Endodermal cell (in vitro differentiated cells): ENCODE data around the gene MDH2. TPM values are rescaled to one million over a fixed set of nuclear protein-coding genes. Genes with fewer than 3 reads are reported as not detected.
"Not testable (repeated sequence)": the region's sequence is repeated elsewhere in the genome, so short reads cannot be mapped to it uniquely, and the experiment has no call there.

ENCODE experiments used
- DNase-seq: peaks from one replicate; pipeline ENCODE4 v3.0.0-alpha.2; 2017
- H3K27ac ChIP-seq: 2 replicates; pipeline ENCODE4 v1.5.1; 2013; ENCODE audit warnings: mild to moderate bottlenecking, low read depth, low read length, moderate library complexity
- H3K27me3 ChIP-seq: 2 replicates; pipeline ENCODE4 v1.6.1; 2013; ENCODE audit warnings: mild to moderate bottlenecking, low read length, moderate library complexity; ENCODE audit not compliant: insufficient read depth, control insufficient read depth, poor library complexity, severe bottlenecking
- H3K36me3 ChIP-seq: 2 replicates; pipeline ENCODE4 v1.7.0; 2013; ENCODE audit warnings: mild to moderate bottlenecking, low read length, moderate library complexity; ENCODE audit not compliant: control insufficient read depth, insufficient read depth
- H3K4me1 ChIP-seq: one replicate; pipeline ENCODE4 v1.7.0; 2013; ENCODE audit warnings: low read length; ENCODE audit not compliant: control insufficient read depth, insufficient read depth
- H3K4me3 ChIP-seq: 2 replicates; pipeline ENCODE4 v1.5.1; 2013; ENCODE audit warnings: mild to moderate bottlenecking, low read length, moderate library complexity
- H3K9ac ChIP-seq: 2 replicates; pipeline ENCODE4 v1.6.1; 2013; ENCODE audit warnings: mild to moderate bottlenecking, low read length, moderate library complexity; ENCODE audit not compliant: poor library complexity, severe bottlenecking; ENCODE audit errors: extremely low read depth
- H3K9me3 ChIP-seq: 2 replicates; pipeline ENCODE4 v1.6.1; 2013; ENCODE audit warnings: mild to moderate bottlenecking, low read length, moderate library complexity; ENCODE audit not compliant: control insufficient read depth
- H3K27ac Mint-ChIP-seq: 2 replicates; pipeline ENCODE4 v1.8.0; 2020; ENCODE audit warnings: mixed read lengths
- H3K27me3 Mint-ChIP-seq: 2 replicates; pipeline ENCODE4 v1.8.0; 2021; ENCODE audit warnings: mild to moderate bottlenecking, mixed read lengths; ENCODE audit not compliant: insufficient read depth
- H3K36me3 Mint-ChIP-seq: 2 replicates; pipeline ENCODE4 v1.8.0; 2020; ENCODE audit warnings: low read depth, mixed read lengths
- H3K4me1 Mint-ChIP-seq: 2 replicates; pipeline ENCODE4 v1.8.0; 2020; ENCODE audit warnings: mixed read lengths
- H3K4me3 Mint-ChIP-seq: 2 replicates; pipeline ENCODE4 v1.8.0; 2020; ENCODE audit warnings: mild to moderate bottlenecking, moderate library complexity, mixed read lengths
- H3K9me3 Mint-ChIP-seq: 2 replicates; pipeline ENCODE4 v1.8.0; 2020; ENCODE audit warnings: mild to moderate bottlenecking, mixed read lengths
- CTCF ChIP-seq: fragments of 200-600 bp; sonication (generic); conservative IDR thresholded peaks from 2 replicates; pipeline ENCODE4 v1.5.0; 2021; ENCODE audit warnings: antibody characterized with exemption, mild to moderate bottlenecking
- WGBS, 2 experiments: methylation state at CpG; one replicate each; pipeline versions ENCODE4 v1.1.5 to v1.1.7; 2013; ENCODE audit warnings: missing lambda C conversion rate in 2 of 2, mixed read lengths in 1 of 2; ENCODE audit not compliant: insufficient coverage in 1 of 2, insufficient read length in 1 of 2; 5-methylcytosine and 5-hydroxymethylcytosine counted together
- total RNA-seq, 2 donors: library from RNA; stranded (reverse); fragmentation: NEBNext Ultra II Directional in 1 of 2; extraction: Animal tissue kit (Norgen Biotek cat#: 25700) in 1 of 2; gene quantifications; 2 replicates in 1 of 2; 3 replicates in 1 of 2; pipeline ENCODE4 v1.2.1, GENCODE V29; 2021

The MDH2 gene
- total RNA-seq, 2 donors from 2014 or later: 211 to 253 TPM

GRCh38 chr7:76049295-76049694 lies 1.4 kb downstream of the MDH2 start:
- Histone ChIP-seq H3K27me3 (no peaks in the 10 kb centered on the region), H3K4me3 (peak overlapping the region; percentile 98), H3K27ac (no peak overlapping the region), H3K4me1 (no peaks in the 10 kb centered on the region), H3K36me3 (peaks cover 20% of the 10 kb centered on the region), H3K9me3 (no peaks in the 10 kb centered on the region), H3K9ac (peak overlapping the region; percentile 94)
- peaks cover 30% of the 10 kb centered on the region for H3K36me3 Mint-ChIP-seq
- peak overlapping the region; percentile 98 for H3K4me3 Mint-ChIP-seq
- WGBS, 2 experiments: 83 to 96% methylated on average over 4 to 6 of the region's 6 CpGs
- peaks cover 35% of the 10 kb centered on the region for H3K4me1 Mint-ChIP-seq
- H3K9me3 Mint-ChIP-seq: no peaks in the 10 kb centered on the region
- DNase-seq: no peak
- H3K27ac Mint-ChIP-seq: peak overlapping the region; percentile 62
- TF ChIP-seq CTCF: no peak
- no peaks in the 10 kb centered on the region for H3K27me3 Mint-ChIP-seq

- Histone ChIP-seq H3K9ac (no peak overlapping the region), H3K36me3 (peaks cover 24% of the 10 kb centered on the region), H3K27me3 (no peaks in the 10 kb centered on the region), H3K4me1 (no peaks in the 10 kb centered on the region), H3K27ac (no peak overlapping the region), H3K9me3 (no peaks in the 10 kb centered on the region), H3K4me3 (peak overlapping the region; percentile 98)
- H3K27me3 Mint-ChIP-seq: no peaks in the 10 kb centered on the region
- peaks cover 28% of the 10 kb centered on the region for H3K4me1 Mint-ChIP-seq
- H3K9me3 Mint-ChIP-seq: no peaks in the 10 kb centered on the region
- H3K27ac Mint-ChIP-seq: no peak overlapping the region
- H3K4me3 Mint-ChIP-seq: no peak overlapping the region
- peaks cover 31% of the 10 kb centered on the region for H3K36me3 Mint-ChIP-seq
- no peak for TF ChIP-seq CTCF
- WGBS, 2 experiments: 94 to 98% methylated on average over 5 of the region's 5 CpGs
- no peak for DNase-seq
Observed at GRCh38 chr7:76050545-76050944, 2.6 kb downstream of the MDH2 start.

- no peaks in the 10 kb centered on the region for H3K27me3 Mint-ChIP-seq
Observed at GRCh38 chr7:76051840-76052239, 3.9 kb downstream of the MDH2 start.

GRCh38 chr7:76052681-76053080 lies 4.8 kb downstream of the MDH2 start:
- not testable (repeated sequence) for H3K4me3 Mint-ChIP-seq, H3K4me1 ChIP-seq, H3K27me3 ChIP-seq, DNase-seq, H3K4me3 ChIP-seq, H3K9ac ChIP-seq, H3K9me3 ChIP-seq, H3K9me3 Mint-ChIP-seq, H3K27ac ChIP-seq, H3K27me3 Mint-ChIP-seq
- peaks cover 44% of the 10 kb centered on the region for H3K36me3 ChIP-seq
- peaks cover 23% of the 10 kb centered on the region for H3K4me1 Mint-ChIP-seq
- peak overlapping the region; percentile 15 for H3K27ac Mint-ChIP-seq
- 94% methylated on average over 5 to 8 of the region's 8 CpGs for WGBS, 2 experiments
- H3K36me3 Mint-ChIP-seq: peaks cover 37% of the 10 kb centered on the region

More at GRCh38 chr7:76051840-76052239, 3.9 kb downstream of the MDH2 start:
- Histone ChIP-seq H3K27ac (no peak overlapping the region), H3K9ac (no peak overlapping the region), H3K27me3 (no peaks in the 10 kb centered on the region), H3K4me1 (no peaks in the 10 kb centered on the region), H3K4me3 (no peak overlapping the region), H3K36me3 (peaks cover 36% of the 10 kb centered on the region), H3K9me3 (no peaks in the 10 kb centered on the region)
- Mint-ChIP-seq H3K27ac (no peak overlapping the region), H3K9me3 (no peaks in the 10 kb centered on the region), H3K4me3 (no peak overlapping the region), H3K36me3 (peaks cover 30% of the 10 kb centered on the region), H3K4me1 (peaks cover 23% of the 10 kb centered on the region)
- DNase-seq: no peak
- TF ChIP-seq CTCF: no peak
- 88 to 100% methylated on average over 1 to 4 of the region's 4 CpGs for WGBS, 2 experiments
